Calu3 (cell line): ENCODE measurements around the gene ZNF669. TPM values are rescaled to one million over a fixed set of nuclear protein-coding genes. Genes with fewer than 3 reads are reported as not detected.

Source experiments
- BruUV-seq: library from RNA; stranded (reverse); fragments of 400-500 nt; replicated peaks from 2 replicates; lab custom pipeline; 2021; lab: Mats Ljungman, UMichigan
- CTCF ChIA-PET: fragments of 300-600 bp; sonication (Branson Sonifier 250); formaldehyde crosslinking; loops from one replicate; lab custom pipeline; 2022; ENCODE audit warnings: antibody characterized with exemption; lab: Charles Lee
- DNase-seq: peaks from one replicate; pipeline ENCODE4 v3.0.0; 2022
- H3K27ac Mint-ChIP-seq: one replicate; pipeline ENCODE4 v1.8.0; 2022; ENCODE audit warnings: mixed read lengths; ENCODE audit not compliant: unreplicated experiment
- H3K27me3 Mint-ChIP-seq: one replicate; pipeline ENCODE4 v1.8.0; 2022; ENCODE audit warnings: mixed read lengths; ENCODE audit not compliant: unreplicated experiment
- H3K36me3 Mint-ChIP-seq: one replicate; pipeline ENCODE4 v1.8.0; 2022; ENCODE audit warnings: mild to moderate bottlenecking, moderate library complexity, mixed read lengths; ENCODE audit not compliant: insufficient read depth, unreplicated experiment
- H3K4me1 Mint-ChIP-seq: one replicate; pipeline ENCODE4 v1.8.0; 2022; ENCODE audit warnings: mild to moderate bottlenecking, low read depth, mixed read lengths; ENCODE audit not compliant: unreplicated experiment
- H3K4me3 Mint-ChIP-seq: one replicate; pipeline ENCODE4 v1.8.0; 2022; ENCODE audit warnings: mild to moderate bottlenecking, low read depth, moderate library complexity, mixed read lengths; ENCODE audit not compliant: unreplicated experiment
- H3K9me3 Mint-ChIP-seq: one replicate; pipeline ENCODE4 v1.8.0; 2022; ENCODE audit warnings: low read depth, mixed read lengths; ENCODE audit not compliant: unreplicated experiment
- CTCF ChIP-seq: fragments of 200-600 bp; IDR thresholded peaks from one replicate; pipeline ENCODE4 v1.8.0; 2022; ENCODE audit warnings: antibody characterized with exemption; ENCODE audit not compliant: unreplicated experiment
- intact Hi-C: fragments of 100-400 bp; cut with micrococcal nuclease; formaldehyde crosslinking; loops from one replicate; pipeline ENCODE4 v1.10.0; 2022; ENCODE audit not compliant: unreplicated experiment
- total RNA-seq: library from RNA; stranded (reverse); gene quantifications from 2 replicates; pipeline ENCODE4 v1.2.3, GENCODE V29; 2022

ZNF669 gene
- total RNA-seq, 1 experiment from 2014 or later, result 10.5 TPM

- Mint-ChIP-seq H3K36me3 (peaks cover 27% of the 10 kb centered on the region), H3K4me1 (peaks cover 10% of the 10 kb centered on the region), H3K4me3 (peak overlapping the region; percentile 84), H3K27ac (peak overlapping the region; percentile 67), H3K27me3 (no peaks in the 10 kb centered on the region), H3K9me3 (peaks cover 20% of the 10 kb centered on the region)
- TF ChIP-seq CTCF, result no peak
- no TSS peak for BruUV-seq
- DNase-seq, result no peak
- CTCF ChIA-PET, result no interaction called here
- intact Hi-C loops, result loop anchor here (5.0 kb wide), 1 partner anchor 71 kb away; the partner anchor contains the start of gene ZNF695
Measured at GRCh38 chr1:247077876-247078257, 26.3 kb downstream of the ZNF669 start.

- Mint-ChIP-seq H3K36me3 (peaks cover 27% of the 10 kb centered on the region), H3K4me3 (peak overlapping the region; percentile 84), H3K9me3 (peaks cover 18% of the 10 kb centered on the region), H3K4me1 (peaks cover 10% of the 10 kb centered on the region), H3K27ac (peak overlapping the region; percentile 67), H3K27me3 (no peaks in the 10 kb centered on the region)
- intact Hi-C loops, result loop anchor here (5.0 kb wide), 1 partner anchor 70 kb away; the partner anchor contains the start of gene ZNF695
- no TSS peak for BruUV-seq
- no peak for DNase-seq
- CTCF ChIA-PET, result no interaction called here
- no peak for TF ChIP-seq CTCF
Measured at GRCh38 chr1:247077213-247077612, 26.9 kb downstream of the ZNF669 start.

- H3K27me3 Mint-ChIP-seq, result no peaks in the 10 kb centered on the region
- no peak overlapping the region for H3K4me3 Mint-ChIP-seq
- DNase-seq, result no peak
- peaks cover 31% of the 10 kb centered on the region for H3K9me3 Mint-ChIP-seq
- no peak overlapping the region for H3K27ac Mint-ChIP-seq
- TF ChIP-seq CTCF, result no peak
- CTCF ChIA-PET, result no interaction called here
- intact Hi-C loops, result no loop called here
- peaks cover 3% of the 10 kb centered on the region for H3K36me3 Mint-ChIP-seq
- H3K4me1 Mint-ChIP-seq, result no peaks in the 10 kb centered on the region
- BruUV-seq, result no TSS peak
Measured at GRCh38 chr1:247070645-247071044, 33.5 kb downstream of the ZNF669 start.

GRCh38 chr1:247064304-247064703 is 39.9 kb downstream of the ZNF669 start:
- H3K27ac Mint-ChIP-seq, result no peak overlapping the region
- no peaks in the 10 kb centered on the region for H3K36me3 Mint-ChIP-seq
- no peaks in the 10 kb centered on the region for H3K27me3 Mint-ChIP-seq
- no peak overlapping the region for H3K4me3 Mint-ChIP-seq
- H3K4me1 Mint-ChIP-seq, result no peaks in the 10 kb centered on the region
- BruUV-seq, result no TSS peak
- peaks cover 17% of the 10 kb centered on the region for H3K9me3 Mint-ChIP-seq
- no peak for DNase-seq
- intact Hi-C loops, result no loop called here
- CTCF ChIA-PET, result no interaction called here
- no peak for TF ChIP-seq CTCF
